ENCODE results near the gene GLB1L2.

- TF ChIP-seq SP1 (IDR thresholded peaks at IDR 0.05) (no peak), PKNOX1 (IDR thresholded peaks at IDR 0.05) (no peak), ZNF384 (IDR thresholded peaks at IDR 0.05) (no peak), ELF4 (IDR thresholded peaks at IDR 0.05) (no peak), FOXK2 (IDR thresholded peaks at IDR 0.05) (no peak), BHLHE40 (IDR thresholded peaks at IDR 0.05; ENCODE audit: borderline replicate concordance) (no peak)
Observed at GRCh38 chr11:134288486-134288885, 43.3 kb upstream of the GLB1L2 start.
